Ectodermal cell (in vitro differentiated cells): ENCODE results near the gene TUB.

Experiments used
- H3K27ac ChIP-seq: 2 replicates; pipeline ENCODE4 v1.7.0; 2013; ENCODE audit warnings: mild to moderate bottlenecking, low read depth, low read length; ENCODE audit not compliant: insufficient read depth, poor library complexity, severe bottlenecking
- H3K27me3 ChIP-seq: 2 replicates; pipeline ENCODE4 v1.7.0; 2013; ENCODE audit warnings: mild to moderate bottlenecking, low read length; ENCODE audit not compliant: insufficient read depth, control insufficient read depth, poor library complexity, severe bottlenecking
- H3K36me3 ChIP-seq: one replicate; pipeline ENCODE4 v1.7.0; 2013; ENCODE audit warnings: low read length; ENCODE audit not compliant: control insufficient read depth, insufficient read depth
- H3K4me1 ChIP-seq: one replicate; pipeline ENCODE4 v1.7.0; 2013; ENCODE audit warnings: low read length; ENCODE audit not compliant: control insufficient read depth, insufficient read depth
- H3K4me3 ChIP-seq: 2 replicates; pipeline ENCODE4 v1.7.0; 2013; ENCODE audit warnings: low read depth, low read length, control low read depth; ENCODE audit not compliant: insufficient read depth
- H3K9me3 ChIP-seq: 2 replicates; pipeline ENCODE4 v1.7.0; 2013; ENCODE audit warnings: mild to moderate bottlenecking, low read length, moderate library complexity; ENCODE audit not compliant: control insufficient read depth
- WGBS, 2 experiments: methylation state at CpG; one replicate each; pipeline ENCODE4 v1.1.7; 2013; ENCODE audit warnings: missing lambda C conversion rate in 2 of 2; 5-methylcytosine and 5-hydroxymethylcytosine counted together

The TUB gene

GRCh38 chr11:8036002-8036802 lies 44.8 kb upstream of the TUB start:
- no peak overlapping the region for H3K27ac ChIP-seq
- H3K27me3 ChIP-seq, result peaks cover 3% of the 10 kb centered on the region
- H3K4me3 ChIP-seq, result no peak overlapping the region
- no peaks in the 10 kb centered on the region for H3K36me3 ChIP-seq
- 90 to 93% methylated on average over 5 of the region's 5 CpGs for WGBS, 2 experiments
- H3K9me3 ChIP-seq, result no peaks in the 10 kb centered on the region
- peaks cover 5% of the 10 kb centered on the region for H3K4me1 ChIP-seq

- H3K36me3 ChIP-seq, result no peaks in the 10 kb centered on the region
- no peak overlapping the region for H3K27ac ChIP-seq
- peaks cover 5% of the 10 kb centered on the region for H3K4me1 ChIP-seq
- 87 to 94% methylated on average over 5 of the region's 5 CpGs for WGBS, 2 experiments
- no peak overlapping the region for H3K4me3 ChIP-seq
- H3K27me3 ChIP-seq, result peaks cover 3% of the 10 kb centered on the region
- H3K9me3 ChIP-seq, result no peaks in the 10 kb centered on the region
These were observed 44.0 kb upstream of the TUB start for GRCh38 chr11:8036986-8037385.

GRCh38 chr11:8038393-8038792 lies 42.6 kb upstream of the TUB start:
- no peaks in the 10 kb centered on the region for H3K36me3 ChIP-seq
- no peaks in the 10 kb centered on the region for H3K27me3 ChIP-seq
- H3K4me1 ChIP-seq, result peaks cover 5% of the 10 kb centered on the region
- WGBS, 2 experiments, result 69 to 76% methylated on average over 8 of the region's 8 CpGs
- H3K27ac ChIP-seq, result no peak overlapping the region
- no peak overlapping the region for H3K4me3 ChIP-seq
- no peaks in the 10 kb centered on the region for H3K9me3 ChIP-seq

- 86 to 89% methylated on average over 12 of the region's 12 CpGs for WGBS, 2 experiments
- peaks cover 5% of the 10 kb centered on the region for H3K4me1 ChIP-seq
These were observed 42.0 kb upstream of the TUB start for GRCh38 chr11:8038811-8039529.

GRCh38 chr11:8039530-8040260 lies 41.3 kb upstream of the TUB start:
- H3K4me3 ChIP-seq, result no peak overlapping the region
- H3K36me3 ChIP-seq, result no peaks in the 10 kb centered on the region
- H3K27ac ChIP-seq, result no peak overlapping the region

More at GRCh38 chr11:8038811-8039529, 42.0 kb upstream of the TUB start:
- Histone ChIP-seq H3K4me3 (no peak overlapping the region), H3K9me3 (no peaks in the 10 kb centered on the region), H3K27ac (no peak overlapping the region), H3K27me3 (no peaks in the 10 kb centered on the region), H3K36me3 (no peaks in the 10 kb centered on the region)

GRCh38 chr11:8040261-8040920 lies 40.6 kb upstream of the TUB start:
- Histone ChIP-seq H3K27me3 (no peaks in the 10 kb centered on the region), H3K27ac (no peak overlapping the region), H3K36me3 (no peaks in the 10 kb centered on the region), H3K4me1 (peaks cover 5% of the 10 kb centered on the region), H3K9me3 (no peaks in the 10 kb centered on the region), H3K4me3 (no peak overlapping the region)
- whole genome bisulfite sequencing, 2 experiments, result 91% methylated on average over 4 of the region's 4 CpGs

More at GRCh38 chr11:8039530-8040260, 41.3 kb upstream of the TUB start:
- WGBS, 2 experiments, result 92 to 94% methylated on average over 10 of the region's 10 CpGs
- Histone ChIP-seq H3K27me3 (no peaks in the 10 kb centered on the region), H3K4me1 (peaks cover 5% of the 10 kb centered on the region), H3K9me3 (no peaks in the 10 kb centered on the region)

- Histone ChIP-seq H3K27ac (no peak overlapping the region), H3K27me3 (no peaks in the 10 kb centered on the region), H3K4me1 (peaks cover 5% of the 10 kb centered on the region), H3K4me3 (no peak overlapping the region), H3K36me3 (no peaks in the 10 kb centered on the region), H3K9me3 (no peaks in the 10 kb centered on the region)
- 91 to 92% methylated on average over 2 of the region's 2 CpGs for WGBS, 2 experiments
These were observed 40.1 kb upstream of the TUB start for GRCh38 chr11:8040921-8041285.

GRCh38 chr11:8041576-8041975 lies 39.4 kb upstream of the TUB start:
- peaks cover 5% of the 10 kb centered on the region for H3K4me1 ChIP-seq
- no peaks in the 10 kb centered on the region for H3K27me3 ChIP-seq
- H3K4me3 ChIP-seq, result no peak overlapping the region
- H3K36me3 ChIP-seq, result no peaks in the 10 kb centered on the region
- no peak overlapping the region for H3K27ac ChIP-seq
- H3K9me3 ChIP-seq, result no peaks in the 10 kb centered on the region
- WGBS, 2 experiments, result 88 to 96% methylated on average over 4 of the region's 4 CpGs

- Histone ChIP-seq H3K36me3 (no peaks in the 10 kb centered on the region), H3K4me1 (no peaks in the 10 kb centered on the region), H3K27me3 (no peaks in the 10 kb centered on the region), H3K9me3 (no peaks in the 10 kb centered on the region), H3K27ac (no peak overlapping the region), H3K4me3 (no peak overlapping the region)
- 80% methylated on average over 2 of the region's 2 CpGs; no CpG with 5 or more reads in 1 of the 2 experiments for WGBS, 2 experiments
These were observed 37.3 kb upstream of the TUB start for GRCh38 chr11:8043756-8044155.
